GM21723 (cell line): ENCODE results near the gene SH3RF1.

Source experiments
- ATAC-seq: cut with Tn5 transposase; IDR thresholded peaks from one replicate; pipeline ENCODE4 v1.9.1; 2021; ENCODE audit warnings: mild to moderate bottlenecking, moderate library complexity; ENCODE audit not compliant: unreplicated experiment

SH3RF1 gene

GRCh38 chr4:169139021-169139420, 131.7 kb downstream of the SH3RF1 start:
- no peak for ATAC-seq

- no peak for ATAC-seq
Measured at GRCh38 chr4:169137558-169137920, 133.2 kb downstream of the SH3RF1 start.

- no peak for ATAC-seq
Measured at GRCh38 chr4:169136796-169137557, 133.8 kb downstream of the SH3RF1 start.

DNA sequence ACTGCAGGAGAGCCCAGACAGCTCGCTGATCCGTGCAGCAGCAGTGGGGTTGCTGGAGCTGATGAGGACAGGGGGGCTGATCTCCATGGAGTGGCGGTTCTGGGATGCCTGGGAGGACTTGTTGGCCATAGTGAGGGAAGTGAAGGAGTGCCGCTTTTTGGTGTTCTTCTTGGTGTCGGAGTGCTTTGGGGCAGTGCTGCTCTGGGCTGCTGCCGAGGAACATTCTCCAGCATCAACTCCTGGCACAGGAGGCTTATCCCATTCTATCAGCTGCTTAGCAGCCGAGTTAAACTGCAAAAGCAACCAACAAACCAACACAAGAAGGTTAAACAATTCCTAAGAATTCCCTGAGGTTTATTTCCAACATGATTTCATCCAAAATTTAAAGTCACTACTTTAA, 134.4 kb downstream of the SH3RF1 start:
- ATAC-seq = no peak

DNA sequence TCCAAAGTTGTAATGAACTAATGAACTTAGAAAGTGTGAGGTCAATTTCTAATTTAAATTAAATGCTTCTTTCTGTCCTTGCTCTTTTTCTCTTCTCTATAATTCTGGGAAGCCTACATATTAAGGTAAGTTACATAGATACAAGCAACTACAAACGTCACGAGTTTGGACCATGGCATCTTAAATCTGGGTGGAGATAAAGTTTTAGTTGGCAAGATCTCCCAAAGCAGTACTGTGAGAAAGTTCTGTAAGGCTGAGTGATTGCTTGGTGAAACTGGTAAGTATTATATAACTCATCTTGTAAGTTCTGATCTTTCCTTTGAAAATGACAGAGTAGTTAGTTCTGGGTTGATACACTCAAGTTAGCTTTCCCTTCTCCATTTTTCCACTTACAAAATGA, 135.0 kb downstream of the SH3RF1 start:
- no peak for ATAC-seq

DNA sequence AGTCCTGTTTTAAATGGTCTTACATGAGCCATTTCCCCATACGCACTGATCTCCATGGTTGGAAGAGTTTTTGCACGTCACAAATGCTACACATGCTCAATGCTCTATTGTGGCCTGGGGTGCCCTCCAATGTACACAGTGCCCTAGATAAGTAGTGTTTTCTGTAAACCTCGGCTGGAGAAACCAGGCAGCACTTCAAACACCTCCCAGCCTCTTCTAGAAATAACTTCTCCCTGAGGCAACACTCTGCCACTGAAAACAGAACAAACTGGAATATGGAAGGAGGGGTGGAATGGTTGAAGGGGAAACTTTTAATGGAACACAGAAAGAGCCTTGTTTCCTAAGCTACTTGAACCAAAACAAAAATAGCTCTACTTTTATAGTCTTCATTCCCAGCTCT, 136.8 kb downstream of the SH3RF1 start:
- ATAC-seq = no peak

- ATAC-seq = no peak
Measured at GRCh38 chr4:169132561-169133305, 138.0 kb downstream of the SH3RF1 start.

GRCh38 chr4:169131556-169132208, 139.1 kb downstream of the SH3RF1 start:
- no peak for ATAC-seq

- ATAC-seq = no peak
Measured at GRCh38 chr4:169128902-169129301, 141.9 kb downstream of the SH3RF1 start.

DNA sequence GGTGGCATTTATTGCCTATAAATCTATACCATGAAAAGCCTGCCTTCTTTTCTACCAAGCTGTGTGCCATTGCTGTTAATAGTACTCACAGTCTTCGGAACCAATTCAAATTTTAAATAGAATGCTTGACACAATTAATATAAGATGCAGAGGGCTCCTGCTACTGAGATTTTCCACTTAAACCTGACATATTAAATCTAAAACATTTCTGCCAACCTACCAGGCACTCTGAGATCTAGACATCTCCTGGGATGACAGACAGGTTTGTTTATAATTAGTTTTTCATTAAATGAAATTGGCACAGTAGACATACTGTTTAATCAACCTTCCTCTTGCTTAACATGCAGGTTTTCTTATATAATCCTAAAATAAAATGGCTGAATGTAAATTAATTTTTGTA, 143.4 kb downstream of the SH3RF1 start:
- ATAC-seq = no peak

GRCh38 chr4:169124661-169125060, 146.1 kb downstream of the SH3RF1 start:
- ATAC-seq = no peak

GRCh38 chr4:169122422-169122821, 148.3 kb downstream of the SH3RF1 start:
- no peak for ATAC-seq

- ATAC-seq = no peak
Measured at GRCh38 chr4:169121861-169122382, 148.8 kb downstream of the SH3RF1 start.

DNA sequence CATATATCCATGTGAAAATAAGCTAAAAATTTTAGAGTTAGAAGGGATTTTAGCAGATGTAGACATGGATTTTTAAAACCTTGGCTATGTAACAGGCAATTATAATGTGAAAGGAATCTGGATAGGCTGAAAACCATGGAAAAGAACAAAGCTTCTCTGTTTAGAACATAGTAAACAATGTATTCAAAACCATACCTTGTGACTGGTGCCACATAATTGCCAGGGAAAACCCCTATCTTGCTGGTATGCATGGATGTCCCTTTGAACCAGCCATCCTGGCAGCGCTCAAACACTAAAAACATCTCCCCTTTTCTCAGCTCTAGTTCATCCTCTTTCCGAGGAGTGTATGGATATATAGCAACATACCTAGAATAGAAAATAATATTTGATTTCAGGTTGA, 150.1 kb downstream of the SH3RF1 start:
- no peak for ATAC-seq

- ATAC-seq = no peak
Measured at GRCh38 chr4:169119536-169119935, 151.2 kb downstream of the SH3RF1 start.

DNA sequence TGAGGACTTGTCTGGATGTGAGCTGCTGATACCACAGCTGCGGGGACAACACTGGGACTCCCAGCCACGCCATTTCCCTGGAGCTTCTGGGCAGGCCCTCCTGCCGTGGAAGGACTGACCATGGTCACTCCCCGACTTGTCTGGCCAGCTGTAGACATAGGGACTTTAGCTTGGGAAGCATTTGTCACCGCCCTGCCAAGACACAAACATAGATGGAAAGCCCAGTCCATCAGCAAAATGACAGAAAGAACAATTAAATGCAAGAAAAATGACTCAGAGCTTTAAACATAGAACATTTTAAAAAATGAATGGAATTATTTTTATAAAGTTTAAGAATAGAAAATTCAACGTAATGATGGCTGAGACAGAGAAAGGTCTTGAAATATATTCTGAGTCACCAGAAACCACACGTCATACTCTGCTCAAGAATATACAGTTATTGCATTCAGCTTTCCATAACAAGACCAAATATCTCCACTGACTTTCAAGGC, 153.1 kb downstream of the SH3RF1 start:
- ATAC-seq = no peak

- no peak for ATAC-seq
Measured at GRCh38 chr4:169116270-169116901, 154.4 kb downstream of the SH3RF1 start.

DNA sequence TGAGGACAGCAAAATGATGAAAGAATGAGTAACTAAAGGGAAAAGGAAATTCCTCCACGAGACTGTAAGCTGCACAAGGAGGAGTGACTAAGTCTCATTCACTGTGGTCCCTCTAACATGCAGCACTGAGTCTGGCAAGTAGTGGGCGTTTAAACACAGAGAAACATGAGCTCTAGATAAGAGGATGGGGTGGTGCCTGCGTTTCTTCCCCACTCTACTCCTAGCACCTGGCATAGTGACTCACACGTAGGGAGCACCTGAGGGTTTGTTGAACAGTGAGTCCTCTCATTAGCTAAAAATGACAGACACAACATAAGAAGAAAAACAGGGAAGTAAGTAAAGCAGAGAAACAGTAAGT, 154.9 kb downstream of the SH3RF1 start:
- ATAC-seq = no peak

- ATAC-seq = no peak
Measured at GRCh38 chr4:169115144-169115896, 155.4 kb downstream of the SH3RF1 start.

- ATAC-seq = no peak
Measured at GRCh38 chr4:169114341-169114974, 156.3 kb downstream of the SH3RF1 start.
